Measurements from ENCODE around the gene TCF19. TPM values are rescaled to one million over a fixed set of nuclear protein-coding genes. Genes with fewer than 3 reads are reported as not detected.

The TCF19 gene
- total and polyA plus RNA-seq, 2 experiments from 2014 or later = 18.3 to 28.4 TPM

DNA sequence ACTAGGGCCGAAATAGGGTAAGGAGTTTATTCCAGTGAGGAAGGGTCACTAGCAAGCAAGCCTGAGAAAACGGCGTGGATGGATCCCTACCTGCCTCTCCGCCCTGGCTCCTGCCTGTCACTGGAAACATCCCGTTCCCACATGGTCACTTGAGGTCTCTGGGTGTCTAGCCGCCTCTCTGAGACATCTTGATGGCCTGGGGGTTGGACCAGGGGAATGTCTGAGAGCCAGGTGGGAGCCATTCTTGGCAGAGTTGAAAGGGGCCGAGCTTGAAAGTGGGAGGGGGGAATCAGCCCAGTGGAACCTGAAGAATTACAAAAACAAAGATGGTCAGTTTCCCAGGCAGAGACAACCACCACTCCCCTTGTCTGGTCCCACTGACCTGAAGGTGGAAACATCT lies 1.7 kb upstream of the TCF19 start:
- Histone ChIP-seq H3K36me3 (ENCODE audit: low read depth) (no peaks in the 10 kb centered on the region), H3K9ac (no peak overlapping the region), H3K4me1 (ENCODE audit: insufficient read depth) (0 out of 2 replicates have a peak, but pooled peaks cover 3% of the 10 kb centered on the region), H3K79me2 (ENCODE audit: insufficient read depth) (peaks cover 15% of the 10 kb centered on the region), H3K27ac (no peak overlapping the region), H3K9me3 (ENCODE audit: low read depth) (no peaks in the 10 kb centered on the region), H3F3A (ENCODE audit: insufficient read depth) (peaks cover 4% of the 10 kb centered on the region; the same call in 1 of the 2 replicates), H3K4me2 (ENCODE audit: unreplicated experiment) (no peak overlapping the region), H3K4me3 (no peak overlapping the region), H4K20me1 (ENCODE audit: insufficient read depth) (no peaks in the 10 kb centered on the region), H2AFZ (no peak overlapping the region), H3K9me2 (ENCODE audit: insufficient read depth) (no peaks in the 10 kb centered on the region), H3K27me3 (replicated peaks; ENCODE audit: insufficient read depth) (no peaks in the 10 kb centered on the region)
- TF ChIP-seq EZH2phosphoT487 (IDR thresholded peaks at IDR 0.05; ENCODE audit: insufficient read depth, low read depth) = no peak
- TF ChIP-seq EZH2 (IDR thresholded peaks at IDR 0.05; ENCODE audit: insufficient read depth, poor library complexity, severe bottlenecking) = no peak
- 92 to 97% methylated on average over 7 of the region's 7 CpGs for WGBS, 2 experiments (ENCODE audit: low coverage in 1 of 2, low lambda C conversion rate in 2 of 2, missing lambda C conversion rate in 2 of 2)
- no peak for DNase-seq
- in situ Hi-C loops (cut with MboI) = no loop called here

- in situ Hi-C loops (cut with MboI) = no loop called here
- peak within 1 kb of the TSS; percentile 33; the same call in 1 of the 2 replicates for H3K27ac ChIP-seq
Measured at GRCh38 chr6:31157513-31158139, 763 bp upstream of the TCF19 start, which contains the start of gene CCHCR1. TSS of gene CCHCR1 (minus strand) at chr6:31157802. CDS start at chr6:31157600, 202 bp downstream.

DNA sequence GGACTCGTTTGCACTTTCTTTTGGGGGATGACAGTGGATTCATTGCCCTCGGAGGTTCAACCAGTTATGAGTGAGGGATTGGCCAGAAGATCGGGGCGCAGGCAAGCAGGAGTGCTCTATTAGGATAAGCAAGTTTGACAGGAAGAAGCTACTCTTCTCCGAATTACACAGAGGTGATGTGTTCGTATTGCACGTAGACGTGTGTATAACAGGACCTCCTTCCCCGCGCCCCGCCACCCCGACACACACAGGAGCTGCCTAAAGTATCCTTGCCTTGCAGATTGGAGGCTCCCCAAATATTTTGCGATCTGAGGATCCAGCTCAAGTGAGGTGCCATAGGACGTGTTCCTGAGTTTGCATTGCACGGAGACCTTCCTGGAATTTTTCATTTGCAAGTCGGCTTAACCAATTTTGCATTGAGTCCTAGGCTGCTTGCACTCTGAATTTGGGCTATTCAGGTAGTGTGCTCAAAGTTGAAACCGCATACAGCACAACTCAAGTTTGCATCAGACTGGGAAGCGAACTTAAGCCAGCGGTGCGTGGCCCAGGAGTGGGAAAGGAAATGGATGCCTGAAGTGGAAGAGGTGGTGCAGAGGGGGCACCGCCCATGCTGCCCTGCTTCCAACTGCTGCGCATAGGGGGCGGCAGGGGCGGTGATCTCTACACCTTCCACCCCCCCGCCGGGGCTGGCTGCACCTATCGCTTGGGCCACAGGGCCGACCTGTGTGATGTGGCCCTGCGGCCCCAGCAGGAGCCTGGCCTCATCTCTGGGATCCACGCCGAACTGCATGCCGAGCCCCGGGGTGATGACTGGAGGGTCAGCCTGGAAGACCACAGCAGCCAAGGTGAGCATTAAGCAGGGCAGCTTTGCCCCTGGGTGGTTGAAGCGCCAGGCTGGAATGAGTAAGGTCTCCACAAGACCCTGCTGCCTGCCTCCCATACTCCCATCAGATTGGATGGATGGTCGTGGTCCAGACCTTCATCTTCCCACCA lies 770 bp downstream of the TCF19 start:
- WGBS, 2 experiments (ENCODE audit: low coverage in 1 of 2, low lambda C conversion rate in 2 of 2, missing lambda C conversion rate in 2 of 2) = 17% methylated on average over 35 of the region's 35 CpGs

More at GRCh38 chr6:31157513-31158139, 763 bp upstream of the TCF19 start, which contains the start of gene CCHCR1:
- Histone ChIP-seq H3K4me1 (ENCODE audit: insufficient read depth) (0 out of 2 replicates have a peak, but pooled peaks cover 3% of the 10 kb centered on the region), H3K9me3 (ENCODE audit: low read depth) (no peaks in the 10 kb centered on the region), H2AFZ (peak within 1 kb of the TSS; percentile 96), H3K79me2 (ENCODE audit: insufficient read depth) (peaks cover 15% of the 10 kb centered on the region), H3K4me3 (peak within 1 kb of the TSS; percentile 94), H3K36me3 (ENCODE audit: low read depth) (no peaks in the 10 kb centered on the region), H4K20me1 (ENCODE audit: insufficient read depth) (no peaks in the 10 kb centered on the region), H3K9ac (peak within 1 kb of the TSS; percentile 83), H3K27me3 (replicated peaks; ENCODE audit: insufficient read depth) (no peaks in the 10 kb centered on the region), H3K9me2 (ENCODE audit: insufficient read depth) (no peaks in the 10 kb centered on the region), H3K4me2 (ENCODE audit: unreplicated experiment) (peak within 1 kb of the TSS; percentile 84), H3F3A (ENCODE audit: insufficient read depth) (peaks cover 4% of the 10 kb centered on the region; the same call in 1 of the 2 replicates)
- TF ChIP-seq EZH2phosphoT487 (IDR thresholded peaks at IDR 0.05; ENCODE audit: insufficient read depth, low read depth) = no peak
- no peak for TF ChIP-seq EZH2 (IDR thresholded peaks at IDR 0.05; ENCODE audit: insufficient read depth, poor library complexity, severe bottlenecking)
- 2% methylated on average over 12 to 14 of the region's 14 CpGs for WGBS, 2 experiments (ENCODE audit: low coverage in 1 of 2, low lambda C conversion rate in 2 of 2, missing lambda C conversion rate in 2 of 2)
- DNase-seq = peak; percentile 33

More for the DNA sequence above, 770 bp downstream of the TCF19 start:
- Histone ChIP-seq H3K79me2 (ENCODE audit: insufficient read depth) (peaks cover 15% of the 10 kb centered on the region), H3K4me1 (ENCODE audit: insufficient read depth) (0 out of 2 replicates have a peak, but pooled peaks cover 3% of the 10 kb centered on the region), H3K9me2 (ENCODE audit: insufficient read depth) (no peaks in the 10 kb centered on the region), H3K27me3 (replicated peaks; ENCODE audit: insufficient read depth) (no peaks in the 10 kb centered on the region), H3K27ac (peak overlapping the region; percentile 33; the same call in 1 of the 2 replicates), H3K36me3 (ENCODE audit: low read depth) (no peaks in the 10 kb centered on the region), H3K4me2 (ENCODE audit: unreplicated experiment) (peak overlapping the region; percentile 84), H4K20me1 (ENCODE audit: insufficient read depth) (no peaks in the 10 kb centered on the region), H3F3A (ENCODE audit: insufficient read depth) (peaks cover 4% of the 10 kb centered on the region; the same call in 1 of the 2 replicates), H3K9me3 (ENCODE audit: low read depth) (no peaks in the 10 kb centered on the region), H3K9ac (peak overlapping the region; percentile 82), H2AFZ (peak overlapping the region; percentile 96), H3K4me3 (peak overlapping the region; percentile 94)
- in situ Hi-C loops (cut with MboI) = no loop called here
- no peak for TF ChIP-seq EZH2phosphoT487 (IDR thresholded peaks at IDR 0.05; ENCODE audit: insufficient read depth, low read depth)
- peak; percentile 52 for DNase-seq
